ENCODE measurements around the gene SSPN. TPM values are rescaled to one million over a fixed set of nuclear protein-coding genes. Genes with fewer than 3 reads are reported as not detected.
A peak's percentile ranks its signal among the peaks of the same experiment; 100 is the strongest.

Gene SSPN
- total RNA-seq, 3 donors from 2014 or later: 17.7 to 22.1 (median 19.7) TPM

GRCh38 chr12:26293612-26294011, 98.2 kb downstream of the SSPN start:
- no peak overlapping the region for H3K27ac ChIP-seq
- no peaks in the 10 kb centered on the region for H3K9me3 ChIP-seq
- DNase-seq (ENCODE audit: low spot score in 2 of 2): no peak
- H3K4me1 ChIP-seq: peaks cover 4 to 9% of the 10 kb centered on the region in 2 donors
- no peaks in the 10 kb centered on the region for H3K36me3 ChIP-seq
- TF ChIP-seq CTCF (IDR thresholded peaks at IDR 0.05) (no peak), POLR2AphosphoS5 (IDR thresholded peaks at IDR 0.05) (no peak), POLR2A (IDR thresholded peaks at IDR 0.05) (no peak)
- H3K27me3 ChIP-seq: no peaks in the 10 kb centered on the region
- no peak overlapping the region for H3K4me3 ChIP-seq
- intact Hi-C loops (cut with DNase I; ENCODE audit: low total_unique reads): no loop called here

GRCh38 chr12:26295001-26295400, 99.6 kb downstream of the SSPN start:
- no peak for DNase-seq (ENCODE audit: low spot score in 2 of 2)
- intact Hi-C loops (cut with DNase I; ENCODE audit: low total_unique reads): no loop called here
- no peaks in the 10 kb centered on the region for H3K27me3 ChIP-seq
- H3K9me3 ChIP-seq: no peaks in the 10 kb centered on the region
- no peaks in the 10 kb centered on the region for H3K36me3 ChIP-seq
- H3K4me1 ChIP-seq: peaks cover 0 to 10% of the 10 kb centered on the region in 2 donors
- TF ChIP-seq CTCF (IDR thresholded peaks at IDR 0.05) (no peak), POLR2AphosphoS5 (IDR thresholded peaks at IDR 0.05) (no peak), POLR2A (IDR thresholded peaks at IDR 0.05) (no peak)
- no peak overlapping the region for H3K4me3 ChIP-seq
- no peak overlapping the region for H3K27ac ChIP-seq

DNA sequence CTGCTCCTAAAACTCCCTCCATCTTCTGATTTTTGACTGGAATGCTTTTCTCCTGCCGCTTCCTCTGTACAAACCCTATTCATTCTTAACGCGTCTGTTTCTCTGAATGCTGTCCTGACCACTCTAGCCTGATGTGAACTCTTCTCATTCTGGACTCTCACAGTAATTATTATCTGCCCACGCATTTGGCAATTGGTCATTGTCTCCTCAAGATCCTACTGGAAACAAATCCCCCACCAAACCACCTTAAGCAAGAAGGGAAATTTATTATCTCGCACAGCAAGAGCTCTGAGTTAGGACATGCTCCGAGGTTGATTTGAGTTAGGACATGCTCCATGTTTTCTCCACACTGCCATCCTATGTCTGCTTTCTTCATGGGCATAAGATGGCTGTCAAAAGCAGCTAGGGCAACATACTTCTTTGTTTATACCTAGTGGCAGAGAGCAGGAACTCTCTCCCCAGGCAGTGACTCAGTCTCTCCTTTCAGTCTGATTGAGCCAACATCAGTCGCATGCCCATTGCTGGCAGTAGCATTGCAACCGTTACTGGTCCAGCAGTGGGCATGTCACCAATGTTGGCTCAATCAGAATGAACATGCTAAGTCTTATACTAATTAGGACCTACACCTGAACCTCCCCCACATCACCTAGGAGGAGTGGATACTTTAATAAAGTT, 102.2 kb downstream of the SSPN start:
- Histone ChIP-seq H3K4me1 (peaks cover 0 to 10% of the 10 kb centered on the region in 2 donors), H3K27ac (peak overlapping the region; percentile 84 to 90), H3K27me3 (no peaks in the 10 kb centered on the region), H3K36me3 (no peaks in the 10 kb centered on the region), H3K4me3 (no peak overlapping the region), H3K9me3 (no peaks in the 10 kb centered on the region)
- TF ChIP-seq POLR2A (IDR thresholded peaks at IDR 0.05) (no peak), POLR2AphosphoS5 (IDR thresholded peaks at IDR 0.05) (no peak), CTCF (IDR thresholded peaks at IDR 0.05) (no peak)
- no peak for DNase-seq (ENCODE audit: low spot score in 2 of 2)
- intact Hi-C loops (cut with DNase I; ENCODE audit: low total_unique reads): no loop called here

GRCh38 chr12:26298785-26299621, 103.6 kb downstream of the SSPN start:
- Histone ChIP-seq H3K4me3 (peak overlapping the region; percentile 17 to 40 (median 24)), H3K4me1 (peaks cover 0 to 10% of the 10 kb centered on the region in 2 donors), H3K27me3 (no peaks in the 10 kb centered on the region), H3K36me3 (no peaks in the 10 kb centered on the region), H3K27ac (peak overlapping the region; percentile 84 to 90), H3K9me3 (no peaks in the 10 kb centered on the region)
- intact Hi-C loops (cut with DNase I; ENCODE audit: low total_unique reads): no loop called here
- no peak for DNase-seq (ENCODE audit: low spot score in 2 of 2)
- TF ChIP-seq CTCF (IDR thresholded peaks at IDR 0.05): peak; percentile 32 to 67 (median 45)
- no peak for TF ChIP-seq POLR2A (IDR thresholded peaks at IDR 0.05)
- TF ChIP-seq POLR2AphosphoS5 (IDR thresholded peaks at IDR 0.05): peak in 2 of 3 donors; percentile 17 to 29

- DNase-seq (ENCODE audit: low spot score in 2 of 2): no peak
- TF ChIP-seq POLR2A (IDR thresholded peaks at IDR 0.05) (no peak), CTCF (IDR thresholded peaks at IDR 0.05) (no peak), POLR2AphosphoS5 (IDR thresholded peaks at IDR 0.05) (no peak)
- Histone ChIP-seq H3K27ac (peak overlapping the region; percentile 84 to 90), H3K4me3 (no peak overlapping the region), H3K4me1 (peaks cover 0 to 10% of the 10 kb centered on the region in 2 donors), H3K9me3 (no peaks in the 10 kb centered on the region), H3K27me3 (no peaks in the 10 kb centered on the region), H3K36me3 (no peaks in the 10 kb centered on the region)
- intact Hi-C loops (cut with DNase I; ENCODE audit: low total_unique reads): no loop called here
Observed at GRCh38 chr12:26299751-26300150, 104.4 kb downstream of the SSPN start.
